ENCODE measurements around the gene SNX24. TPM values are rescaled to one million over a fixed set of nuclear protein-coding genes. Genes with fewer than 3 reads are reported as not detected.
"Not testable (repeated sequence)": the region's sequence is repeated elsewhere in the genome, so short reads cannot be mapped to it uniquely, and the experiment has no call there.

The SNX24 gene
- polyA plus RNA-seq, 3 donors = 3.5 to 10.6 (median 8.0) TPM

GRCh38 chr5:122967625-122968024 lies 122.2 kb downstream of the SNX24 start:
- DNase-seq = no peak
- no peaks in the 10 kb centered on the region for H3K27me3 ChIP-seq (ENCODE audit: control insufficient read depth in 2 of 2, insufficient read depth in 2 of 2, low read length in 2 of 2)
- no peak overlapping the region for H2AFZ ChIP-seq (ENCODE audit: insufficient read depth, low read depth, low read length, poor library complexity, severe bottlenecking)
- no peak overlapping the region for H3K27ac ChIP-seq (ENCODE audit: low read depth in 1 of 2, low read length in 2 of 2)
- intact Hi-C loops (cut with micrococcal nuclease) = no loop called here
- Mint-ChIP-seq H3K4me1 (no peaks in the 10 kb centered on the region), H3K9me3 (peaks cover 0 to 5% (median 0%) of the 10 kb centered on the region in 7 donors), H3K36me3 (peaks cover 2 to 6% of the 10 kb centered on the region in 2 donors), H3K4me3 (no peak overlapping the region), H3K27me3 (ENCODE audit: low read depth in 3 of 3) (peaks cover 0 to 2% (median 0%) of the 10 kb centered on the region in 3 donors), H3K27ac (no peak overlapping the region)
- no peaks in the 10 kb centered on the region for H3K4me1 ChIP-seq (ENCODE audit: control insufficient read depth in 1 of 2, insufficient read depth in 2 of 2, low read length in 2 of 2)
- no peak overlapping the region for H3K4me3 ChIP-seq (replicated peaks in 1 of 3; ENCODE audit: low read depth in 2 of 3, low read length in 3 of 3)
- H3K79me2 ChIP-seq (ENCODE audit: insufficient read depth, low read length) = no peaks in the 10 kb centered on the region
- no peak for TF ChIP-seq CTCF (IDR thresholded peaks at IDR 0.05)
- H3K4me2 ChIP-seq (replicated peaks; ENCODE audit: extremely low read depth, low read length, poor library complexity, severe bottlenecking) = no peak overlapping the region
- no peaks in the 10 kb centered on the region for H3K9me3 ChIP-seq (replicated peaks in 1 of 2; ENCODE audit: control insufficient read depth in 1 of 2, insufficient read depth in 1 of 2, low read length in 2 of 2)
- H3K36me3 ChIP-seq (replicated peaks in 1 of 2; ENCODE audit: control insufficient read depth in 1 of 2, insufficient read depth in 2 of 2, low read length in 2 of 2) = no peaks in the 10 kb centered on the region
- WGBS (ENCODE audit: insufficient coverage) = 93% methylated on average over 3 of the region's 8 CpGs
- H4K20me1 ChIP-seq (ENCODE audit: insufficient read depth, low read length) = no peaks in the 10 kb centered on the region
- no peak overlapping the region for H3K9ac ChIP-seq (ENCODE audit: insufficient read depth, low read length, poor library complexity, severe bottlenecking)

- intact Hi-C loops (cut with micrococcal nuclease); H3K4me3 ChIP-seq (replicated peaks in 1 of 3; ENCODE audit: low read depth in 2 of 3, low read length in 3 of 3); H3K4me1 Mint-ChIP-seq; H3K27ac ChIP-seq (ENCODE audit: low read depth in 1 of 2, low read length in 2 of 2); H4K20me1 ChIP-seq (ENCODE audit: insufficient read depth, low read length); H3K27me3 Mint-ChIP-seq (ENCODE audit: low read depth in 3 of 3); H2AFZ ChIP-seq (ENCODE audit: insufficient read depth, low read depth, low read length, poor library complexity, severe bottlenecking); H3K9me3 ChIP-seq (replicated peaks in 1 of 2; ENCODE audit: control insufficient read depth in 1 of 2, insufficient read depth in 1 of 2, low read length in 2 of 2); H3K4me3 Mint-ChIP-seq; H3K9ac ChIP-seq (ENCODE audit: insufficient read depth, low read length, poor library complexity, severe bottlenecking); H3K4me1 ChIP-seq (ENCODE audit: control insufficient read depth in 1 of 2, insufficient read depth in 2 of 2, low read length in 2 of 2); H3K9me3 Mint-ChIP-seq; H3K27me3 ChIP-seq (ENCODE audit: control insufficient read depth in 2 of 2, insufficient read depth in 2 of 2, low read length in 2 of 2); H3K79me2 ChIP-seq (ENCODE audit: insufficient read depth, low read length); H3K4me2 ChIP-seq (replicated peaks; ENCODE audit: extremely low read depth, low read length, poor library complexity, severe bottlenecking); H3K27ac Mint-ChIP-seq; DNase-seq; H3K36me3 ChIP-seq (replicated peaks in 1 of 2; ENCODE audit: control insufficient read depth in 1 of 2, insufficient read depth in 2 of 2, low read length in 2 of 2): not testable (repeated sequence)
- peaks cover 2 to 11% of the 10 kb centered on the region in 2 donors for H3K36me3 Mint-ChIP-seq
- WGBS (ENCODE audit: insufficient coverage) = 80% methylated on average over 1 of the region's 6 CpGs
Measured at GRCh38 chr5:122968056-122968455, 122.6 kb downstream of the SNX24 start.

Measured in CD14-positive monocyte (primary cell).